ENCODE data around the gene ATG9A. TPM values are rescaled to one million over a fixed set of nuclear protein-coding genes. Genes with fewer than 3 reads are reported as not detected.

Gene ATG9A
- total and polyA plus RNA-seq, 2 of the 8 experiments (the other 6 are each of a cell fraction or from before 2014, with no cell fraction given): 43.6 to 66.8 TPM

DNA sequence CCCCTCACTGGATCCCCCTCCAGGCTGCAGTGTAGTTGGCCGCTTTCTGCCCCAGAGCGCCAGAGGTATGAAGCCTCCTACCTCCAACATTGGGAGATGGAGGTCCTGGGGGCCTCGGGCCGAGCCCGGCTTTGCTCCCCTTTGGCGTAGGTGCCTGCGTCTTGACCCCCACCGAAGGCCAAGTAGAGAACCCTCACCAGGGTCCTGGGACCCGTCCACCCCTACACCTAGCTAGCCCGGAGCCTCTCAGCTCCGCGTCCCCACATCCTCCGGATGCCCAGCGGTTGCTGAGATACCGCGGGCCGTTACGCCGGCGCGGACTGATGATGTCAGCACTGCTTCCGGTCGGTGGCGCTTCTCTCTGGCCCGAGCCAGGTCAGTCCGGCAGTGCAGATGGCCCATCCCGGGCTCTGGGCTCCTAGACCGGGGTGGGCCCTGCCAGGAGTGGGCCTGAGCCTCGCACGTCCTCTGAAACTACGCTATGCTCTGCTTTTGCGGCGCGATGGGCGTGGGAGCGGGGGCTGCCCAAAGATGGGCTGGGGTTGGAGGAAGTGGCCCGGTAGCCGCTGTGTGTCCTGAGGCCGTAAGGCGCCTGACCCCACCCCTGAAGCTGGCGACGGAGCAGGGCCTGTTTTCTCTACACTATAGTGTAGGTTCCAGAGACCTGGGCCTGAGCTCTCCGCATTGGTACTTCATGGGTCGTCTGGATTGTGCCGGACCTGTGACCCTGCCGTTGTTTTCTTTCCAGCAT lies 15.9 kb upstream of the ATG9A start, which contains the start of the genes GLB1L and STK16:
Gene GLB1L, minus strand, starts transcription at position 297 of the 751 bp plus-strand sequence. CDS start 1,871 bp downstream, outside the sequence.
Gene STK16, plus strand, starts transcription at position 332 of the 751 bp plus-strand sequence. CDS start 521 bp downstream, outside the sequence.
- 6% methylated on average over 38 of the region's 46 CpGs; no CpG with 5 or more reads in 1 of the 2 experiments for WGBS, 2 experiments (ENCODE audit: extremely low coverage in 1 of 2, insufficient coverage in 1 of 2, insufficient read length in 1 of 2, insufficient replicate concordance in 2 of 2, low coverage in 1 of 2, low lambda C conversion rate in 2 of 2, missing lambda C conversion rate in 1 of 2)
- no peaks in the 10 kb centered on the region for H4K20me1 ChIP-seq (replicated peaks in 1 of 2; ENCODE audit: control insufficient read depth in 1 of 2, insufficient read depth in 2 of 2, low read length in 2 of 2)
- 0 out of 2 replicates have a peak, but pooled peaks cover 5% of the 10 kb centered on the region for H3K79me1 ChIP-seq (ENCODE audit: low read depth, low read length)
- peak within 1 kb of the TSS; percentile 91 to 99 (median 94) for H3K9ac ChIP-seq (replicated peaks in 1 of 4; ENCODE audit: extremely low read depth in 1 of 4, low read depth in 3 of 4, low read length in 3 of 4)
- peak within 1 kb of the TSS; percentile 74 to 81 (median 80) for H3K4me3 ChIP-seq (ENCODE audit: extremely low read depth in 1 of 4, insufficient read depth in 2 of 4, low read depth in 3 of 4, low read length in 4 of 4)
- H3K14ac ChIP-seq (ENCODE audit: insufficient read length): no peak within 1 kb of the TSS
- FAIRE-seq (no peak), DNase-seq (ENCODE audit: low read depth in 1 of 2, low spot score in 2 of 2) (peak in 1 of 2 experiments; percentile 98)
- peak within 1 kb of the TSS; percentile 96 for H2BK5ac ChIP-seq (ENCODE audit: low read depth, low read length)
- H2BK20ac ChIP-seq (ENCODE audit: low read length): no peak within 1 kb of the TSS
- H3K36me3 ChIP-seq (ENCODE audit: control insufficient read depth in 2 of 4, insufficient read depth in 4 of 4, low read length in 3 of 4): peaks cover 0 to 7% (median 3%) of the 10 kb centered on the region in 4 experiments; a peak in 5 of 8 replicates
- peak within 1 kb of the TSS; percentile 100 for H4K8ac ChIP-seq (ENCODE audit: extremely low read depth, insufficient read depth, low read length)
- H3K9me3 ChIP-seq (ENCODE audit: insufficient read depth in 2 of 2, low read depth in 1 of 2, low read length in 1 of 2): no peaks in the 10 kb centered on the region
- H3K23me2 ChIP-seq (ENCODE audit: low read depth, low read length): peaks cover 8% of the 10 kb centered on the region
- peak within 1 kb of the TSS; percentile 47; the same call in 1 of the 2 replicates for H2AFZ ChIP-seq (ENCODE audit: low read length)
- peak within 1 kb of the TSS; percentile 83 for H4K91ac ChIP-seq (replicated peaks; ENCODE audit: insufficient read length, low read length)
- peak within 1 kb of the TSS; percentile 97 for H4K5ac ChIP-seq (ENCODE audit: insufficient read length, low read depth, low read length)
- no peak within 1 kb of the TSS for H3K23ac ChIP-seq (ENCODE audit: insufficient read length)
- H3K4me2 ChIP-seq (ENCODE audit: insufficient read depth in 1 of 2, low read depth in 2 of 2, low read length in 2 of 2): peak within 1 kb of the TSS; percentile 91 to 98
- no peaks in the 10 kb centered on the region for H3K27me3 ChIP-seq (replicated peaks in 1 of 4; ENCODE audit: control insufficient read depth in 3 of 4, extremely low read depth in 1 of 4, insufficient read depth in 3 of 4, low read length in 3 of 4)
- no peak within 1 kb of the TSS for H2BK120ac ChIP-seq (replicated peaks; ENCODE audit: low read depth, low read length)
- H3K18ac ChIP-seq (ENCODE audit: extremely low read depth, low read length): peak within 1 kb of the TSS; percentile 93
- H3K79me2 ChIP-seq (ENCODE audit: control insufficient read depth in 1 of 2, insufficient read depth in 2 of 2, low read length in 2 of 2): peaks cover 0 to 5% of the 10 kb centered on the region in 2 experiments; a peak in 1 of 4 replicates
- H2BK15ac ChIP-seq (ENCODE audit: low read length): no peak within 1 kb of the TSS
- H3K4ac ChIP-seq (replicated peaks; ENCODE audit: insufficient read length, low read depth, low read length): peak within 1 kb of the TSS; percentile 85
- CTCF ChIA-PET (ENCODE audit: partially characterized antibody): interaction anchor here (0.6 to 3.0 kb wide), 19 partner anchors 9 to 296 kb away, joined by 3 to 24 read pairs (median 4); partner anchors contain the start of genes ANKZF1, ATG9A, DNAJB2 and NHEJ1
- H3K27ac ChIP-seq (ENCODE audit: low read depth, low read length): peak within 1 kb of the TSS; percentile 91
- peaks cover 0 to 5% (median 3%) of the 10 kb centered on the region in 4 experiments; a peak in 3 of 7 replicates for H3K4me1 ChIP-seq (replicated peaks in 1 of 4; ENCODE audit: control insufficient read depth in 3 of 4, insufficient read depth in 4 of 4, low read length in 3 of 4)
- peak within 1 kb of the TSS; percentile 79 for H3K56ac ChIP-seq (replicated peaks; ENCODE audit: insufficient read length, low read depth, low read length)
- POLR2A ChIA-PET (ENCODE audit: partially characterized antibody): interaction anchor here (1.0 to 14.9 kb wide), 25 partner anchors 9 to 143 kb away, joined by 3 to 190 read pairs (median 4); partner anchors contain the start of genes ABCB6, ANKZF1, ATG9A and CNPPD1
- peak within 1 kb of the TSS; percentile 90; the same call in 1 of the 2 replicates for H2BK12ac ChIP-seq (ENCODE audit: low read depth, low read length)
- peak within 1 kb of the TSS; percentile 70; the same call in 1 of the 2 replicates for H2AK5ac ChIP-seq (ENCODE audit: low read depth, low read length)
- TF ChIP-seq KDM1A (IDR thresholded peaks at IDR 0.05; ENCODE audit: borderline replicate concordance, low read length) (peak; percentile 48; the same call in 1 of the 2 replicates), SAP30 (IDR thresholded peaks at IDR 0.05; ENCODE audit: insufficient read depth, insufficient replicate concordance, low read length) (peak; percentile 92), TBP (IDR thresholded peaks at IDR 0.05; ENCODE audit: low read depth, low read length) (peak; percentile 90), TAF7 (optimal IDR thresholded peaks at IDR 0.05; ENCODE audit: borderline replicate concordance, low read depth, low read length) (peak; percentile 74), JUN (IDR thresholded peaks at IDR 0.05; ENCODE audit: low read depth, low read length) (peak; percentile 72), NRF1 (IDR thresholded peaks at IDR 0.05; ENCODE audit: low read depth, low read length) (no peak), POU5F1 (IDR thresholded peaks at IDR 0.05; ENCODE audit: low read depth, low read length) (no peak), TAF1 (IDR thresholded peaks at IDR 0.05; ENCODE audit: low read depth, low read length) (peak; percentile 96), BRCA1 (IDR thresholded peaks at IDR 0.05; ENCODE audit: low read depth, low read length) (no peak), EP300 (IDR thresholded peaks at IDR 0.05; ENCODE audit: borderline replicate concordance in 1 of 2, low read depth in 2 of 2, low read length in 2 of 2) (no peak), ASH2L (IDR thresholded peaks at IDR 0.05; ENCODE audit: low read length) (peak; percentile 91)
